HEK293 (cell line): Measurements from ENCODE around the gene EIF4E1B.

Experiments used
- CTCF ChIA-PET: fragments of 350-600 bp; formaldehyde crosslinking; extraction: SDS; loops from one replicate; lab custom pipeline; 2021; ENCODE audit warnings: antibody characterized with exemption; lab: Yijun Ruan, JAX
- POLR2A ChIA-PET: fragments of 300-600 bp; formaldehyde crosslinking; extraction: SDS; loops from one replicate; lab custom pipeline; 2020; ENCODE audit warnings: antibody characterized with exemption, inconsistent platforms; lab: Yijun Ruan, JAX
- H3K27ac ChIP-seq: fragments of 200-500 bp; sonication (Bioruptor generic); 2 replicates; pipeline ENCODE4 v1.5.1; 2014; ENCODE audit warnings: low read depth, low read length, control low read depth, inconsistent platforms; ENCODE audit errors: extremely low read depth
- H3K36me3 ChIP-seq, 2 experiments: fragments of 200-500 bp in 1 of 2; sonication (Bioruptor generic) in 1 of 2; 1 replicate in 1 of 2; 2 replicates in 1 of 2; pipeline ENCODE4 v1.5.1; 2014 to 2017; ENCODE audit warnings: inconsistent platforms in 2 of 2, low read length in 2 of 2; ENCODE audit not compliant: control insufficient read depth in 2 of 2, insufficient read depth in 1 of 2
- H3K4me1 ChIP-seq: fragments of 200-500 bp; sonication (Bioruptor generic); 2 replicates; pipeline ENCODE4 v1.5.1; 2014; ENCODE audit warnings: mild to moderate bottlenecking, low read length, inconsistent platforms; ENCODE audit not compliant: control insufficient read depth, insufficient read depth
- H3K4me3 ChIP-seq: 2 replicates; pipeline ENCODE4 v1.5.1; 2011; ENCODE audit warnings: low read depth, mild to moderate bottlenecking, control low read depth, low read length, moderate library complexity
- H3K9me3 ChIP-seq: fragments of 200-500 bp; sonication (Bioruptor generic); 2 replicates; pipeline ENCODE4 v1.5.1; 2014; ENCODE audit warnings: low read depth, low read length, inconsistent platforms; ENCODE audit not compliant: control insufficient read depth, insufficient read depth
- EGR2 ChIP-seq: fragments of 450-650 bp; formaldehyde crosslinking; IDR thresholded peaks from 2 replicates; pipeline ENCODE4 v1.5.1; 2016; ENCODE audit warnings: low read depth, missing biosample characterization, missing genetic modification characterization
- GLI2 ChIP-seq: fragments of 450-650 bp; formaldehyde crosslinking; IDR thresholded peaks from 2 replicates; pipeline ENCODE4; 2017; ENCODE audit warnings: missing biosample characterization, missing genetic modification characterization, low read depth, borderline replicate concordance
- HOXC10 ChIP-seq: sonication (generic); formaldehyde crosslinking; IDR thresholded peaks from 2 replicates; pipeline ENCODE4 v1.8.1; 2023; ENCODE audit warnings: mild to moderate bottlenecking, missing genetic modification reagents
- KLF1 ChIP-seq: fragments of 450-650 bp; formaldehyde crosslinking; IDR thresholded peaks from 2 replicates; pipeline ENCODE4 v1.5.1; 2016; ENCODE audit warnings: missing biosample characterization, missing genetic modification characterization
- KLF8 ChIP-seq: fragments of 450-650 bp; formaldehyde crosslinking; IDR thresholded peaks from 2 replicates; pipeline ENCODE4 v1.5.1; 2016; ENCODE audit warnings: missing biosample characterization, missing genetic modification characterization
- KLF9 ChIP-seq: fragments of 450-650 bp; formaldehyde crosslinking; IDR thresholded peaks from 2 replicates; pipeline ENCODE4 v1.5.1; 2016; ENCODE audit warnings: missing biosample characterization, missing genetic modification characterization, low read depth
- MYNN ChIP-seq: fragments of 450-650 bp; formaldehyde crosslinking; IDR thresholded peaks from 2 replicates; pipeline ENCODE4 v1.5.1; 2016; ENCODE audit warnings: missing biosample characterization, missing genetic modification characterization, borderline replicate concordance
- ZNF138 ChIP-seq: fragments of 450-650 bp; formaldehyde crosslinking; IDR thresholded peaks from 2 replicates; pipeline ENCODE4 v1.5.1; 2016; ENCODE audit warnings: missing biosample characterization, missing genetic modification characterization, borderline replicate concordance
- ZNF146 ChIP-seq: fragments of 450-650 bp; formaldehyde crosslinking; IDR thresholded peaks from 2 replicates; pipeline ENCODE4 v1.5.1; 2016; ENCODE audit warnings: missing biosample characterization, missing genetic modification characterization
- ZNF155 ChIP-seq: fragments of 450-650 bp; formaldehyde crosslinking; IDR thresholded peaks from 2 replicates; pipeline ENCODE4 v1.5.1; 2016; ENCODE audit warnings: missing biosample characterization, missing genetic modification characterization
- ZNF169 ChIP-seq: fragments of 450-650 bp; formaldehyde crosslinking; IDR thresholded peaks from 2 replicates; pipeline ENCODE4 v1.5.1; 2016; ENCODE audit warnings: missing biosample characterization, missing genetic modification characterization
- ZNF202 ChIP-seq: fragments of 450-650 bp; formaldehyde crosslinking; IDR thresholded peaks from 2 replicates; pipeline ENCODE4 v1.5.1; 2016; ENCODE audit warnings: missing biosample characterization, missing genetic modification characterization, borderline replicate concordance
- ZNF426 ChIP-seq: fragments of 450-650 bp; formaldehyde crosslinking; IDR thresholded peaks from 2 replicates; pipeline ENCODE4 v1.5.1; 2017; ENCODE audit warnings: missing biosample characterization, missing genetic modification characterization, mild to moderate bottlenecking, inconsistent platforms, moderate library complexity
- ZNF473 ChIP-seq: fragments of 450-650 bp; formaldehyde crosslinking; IDR thresholded peaks from 2 replicates; pipeline ENCODE4 v1.5.1; 2017; ENCODE audit warnings: missing biosample characterization, missing genetic modification characterization
- ZNF501 ChIP-seq: fragments of 450-650 bp; formaldehyde crosslinking; IDR thresholded peaks from 2 replicates; pipeline ENCODE4 v1.5.1; 2016; ENCODE audit warnings: missing biosample characterization, missing genetic modification characterization
- ZNF561 ChIP-seq: fragments of 450-650 bp; IDR thresholded peaks from 2 replicates; pipeline ENCODE4 v1.5.1; 2018; ENCODE audit warnings: missing biosample characterization, missing genetic modification characterization, borderline replicate concordance
- ZNF596 ChIP-seq: fragments of 450-650 bp; IDR thresholded peaks from 2 replicates; pipeline ENCODE4 v1.5.0; 2018; ENCODE audit warnings: missing biosample characterization, mild to moderate bottlenecking, missing genetic modification characterization, moderate library complexity
- ZNF623 ChIP-seq: fragments of 450-650 bp; formaldehyde crosslinking; IDR thresholded peaks from 2 replicates; pipeline ENCODE4 v1.5.1; 2016; ENCODE audit warnings: missing biosample characterization, missing genetic modification characterization
- ZNF626 ChIP-seq: fragments of 450-650 bp; sonication (Bioruptor Pico); formaldehyde crosslinking; IDR thresholded peaks from 2 replicates; pipeline ENCODE4 v1.5.1; 2018; ENCODE audit warnings: missing biosample characterization, missing genetic modification characterization, inconsistent platforms
- ZNF629 ChIP-seq: fragments of 450-650 bp; formaldehyde crosslinking; IDR thresholded peaks from 2 replicates; pipeline ENCODE4 v1.5.1; 2017; ENCODE audit warnings: missing biosample characterization, missing genetic modification characterization
- ZNF677 ChIP-seq: fragments of 450-650 bp; IDR thresholded peaks from 2 replicates; pipeline ENCODE4 v1.5.0; 2018; ENCODE audit warnings: missing biosample characterization, mild to moderate bottlenecking, missing genetic modification characterization, moderate library complexity
- ZNF747 ChIP-seq: fragments of 450-650 bp; formaldehyde crosslinking; IDR thresholded peaks from 2 replicates; pipeline ENCODE4 v1.5.1; 2016; ENCODE audit warnings: missing biosample characterization, missing genetic modification characterization
- ZNF792 ChIP-seq: fragments of 450-650 bp; formaldehyde crosslinking; IDR thresholded peaks from 2 replicates; pipeline ENCODE4 v1.5.1; 2016; ENCODE audit warnings: missing biosample characterization, missing genetic modification characterization
- TF ChIP-seq, protein P1 (sequence below): fragments of 450-650 bp; formaldehyde crosslinking; IDR thresholded peaks from 2 replicates; pipeline ENCODE4 v1.5.1; 2016; ENCODE audit warnings: missing biosample characterization, missing genetic modification characterization, low read depth
- TF ChIP-seq, protein P2 (sequence below): sonication (generic); formaldehyde crosslinking; IDR thresholded peaks from 2 replicates; pipeline ENCODE4 v1.8.1; 2022; ENCODE audit warnings: mild to moderate bottlenecking, moderate library complexity, missing genetic modification reagents
- TF ChIP-seq, protein P3 (sequence below): fragments of 450-650 bp; formaldehyde crosslinking; IDR thresholded peaks from 2 replicates; pipeline ENCODE4 v1.5.1; 2016; ENCODE audit warnings: missing biosample characterization, missing genetic modification characterization
- TF ChIP-seq, protein P4 (sequence below): fragments of 450-650 bp; formaldehyde crosslinking; IDR thresholded peaks from 2 replicates; pipeline ENCODE4 v1.5.1; 2017; ENCODE audit warnings: missing biosample characterization, missing genetic modification characterization
- TF ChIP-seq, protein P5 (sequence below): fragments of 450-650 bp; formaldehyde crosslinking; optimal IDR thresholded peaks from 2 replicates; pipeline ENCODE3; 2016; ENCODE audit warnings: missing biosample characterization, mild to moderate bottlenecking, missing genetic modification characterization
- TF ChIP-seq, protein P6 (sequence below): fragments of 450-650 bp; formaldehyde crosslinking; IDR thresholded peaks from 2 replicates; pipeline ENCODE4 v1.5.1; 2016; ENCODE audit warnings: missing biosample characterization, missing genetic modification characterization

Gene EIF4E1B

DNA sequence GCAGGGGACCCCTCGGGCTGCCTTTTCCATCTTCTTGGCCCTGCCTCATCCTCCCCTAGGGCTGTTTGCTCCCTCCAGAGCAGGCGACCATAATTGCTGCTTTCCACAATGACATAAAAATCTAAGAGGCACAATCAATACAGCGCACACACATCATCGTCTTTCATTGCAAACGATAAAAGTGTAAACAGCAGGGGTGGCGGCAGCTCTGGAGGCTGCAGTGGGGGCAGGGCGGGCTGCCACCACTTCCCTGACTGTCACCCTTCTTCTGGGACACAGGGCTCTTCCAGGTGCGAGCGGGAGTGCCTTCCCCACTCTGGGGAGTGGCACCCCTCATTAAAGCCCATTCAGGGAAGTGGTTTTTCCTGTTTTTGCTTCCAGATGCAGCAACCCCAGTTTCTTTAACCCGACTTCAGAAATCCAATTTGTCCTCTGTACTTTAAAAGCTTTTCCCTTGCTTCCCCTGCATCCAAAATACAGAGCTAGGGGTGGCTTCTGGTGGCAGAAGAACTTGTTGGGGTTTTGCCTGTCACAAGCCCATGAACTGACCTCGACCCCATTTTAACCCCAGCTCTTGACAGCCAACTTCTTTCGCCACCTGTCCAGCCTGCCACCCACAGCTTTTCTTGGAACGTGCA, 62.5 kb downstream of the EIF4E1B start:
- Histone ChIP-seq H3K36me3 (no peaks in the 10 kb centered on the region), H3K4me3 (no peak overlapping the region), H3K27ac (no peak overlapping the region), H3K4me1 (peaks cover 6% of the 10 kb centered on the region; the same call in 1 of the 2 replicates), H3K9me3 (no peaks in the 10 kb centered on the region)
- CTCF ChIA-PET: interaction anchor here (0.7 to 2.7 kb wide), 3 partner anchors 32 to 415 kb away, joined by 3 to 17 read pairs (median 5); no protein-coding TSS in a partner anchor
- POLR2A ChIA-PET: interaction anchor here (1.7 kb wide), 1 partner anchor 9 kb away, joined by 4 read pairs; no protein-coding TSS in a partner anchor
- TF ChIP-seq ZNF155 (tag by site-specific recombination) (no peak), ZNF626 (tag by site-specific recombination) (no peak), ZNF501 (tag by site-specific recombination) (no peak), EGR2 (tag by site-specific recombination) (peak; percentile 89; the same call in 1 of the 2 replicates), ZNF146 (tag by site-specific recombination) (0 out of 2 replicates have a peak, but pooled peaks have one; percentile 3), ZNF561 (tag by site-specific recombination) (peak; percentile 74), ZNF629 (tag by site-specific recombination) (peak; percentile 47), ZNF623 (tag by site-specific recombination) (no peak), GLI2 (tag by site-specific recombination) (peak; percentile 74; the same call in 1 of the 2 replicates), ZNF596 (tag by site-specific recombination) (no peak), ZNF747 (tag by site-specific recombination) (no peak), ZNF473 (tag by site-specific recombination) (no peak), ZNF792 (tag by site-specific recombination) (peak; percentile 95), ZNF138 (tag by site-specific recombination) (no peak), ZNF677 (tag by site-specific recombination) (no peak), KLF8 (tag by site-specific recombination) (no peak), ZNF426 (tag by site-specific recombination) (no peak), KLF1 (tag by site-specific recombination) (peak; percentile 60), ZNF202 (tag by site-specific recombination) (no peak), MYNN (tag by site-specific recombination) (0 out of 2 replicates have a peak, but pooled peaks have one; percentile 18), HOXC10 (CRISPR knock-in tag) (no peak), KLF9 (peak; percentile 22; the same call in 1 of the 2 replicates), ZNF169 (tag by site-specific recombination) (no peak)
- TF ChIP-seq, protein P1, sequence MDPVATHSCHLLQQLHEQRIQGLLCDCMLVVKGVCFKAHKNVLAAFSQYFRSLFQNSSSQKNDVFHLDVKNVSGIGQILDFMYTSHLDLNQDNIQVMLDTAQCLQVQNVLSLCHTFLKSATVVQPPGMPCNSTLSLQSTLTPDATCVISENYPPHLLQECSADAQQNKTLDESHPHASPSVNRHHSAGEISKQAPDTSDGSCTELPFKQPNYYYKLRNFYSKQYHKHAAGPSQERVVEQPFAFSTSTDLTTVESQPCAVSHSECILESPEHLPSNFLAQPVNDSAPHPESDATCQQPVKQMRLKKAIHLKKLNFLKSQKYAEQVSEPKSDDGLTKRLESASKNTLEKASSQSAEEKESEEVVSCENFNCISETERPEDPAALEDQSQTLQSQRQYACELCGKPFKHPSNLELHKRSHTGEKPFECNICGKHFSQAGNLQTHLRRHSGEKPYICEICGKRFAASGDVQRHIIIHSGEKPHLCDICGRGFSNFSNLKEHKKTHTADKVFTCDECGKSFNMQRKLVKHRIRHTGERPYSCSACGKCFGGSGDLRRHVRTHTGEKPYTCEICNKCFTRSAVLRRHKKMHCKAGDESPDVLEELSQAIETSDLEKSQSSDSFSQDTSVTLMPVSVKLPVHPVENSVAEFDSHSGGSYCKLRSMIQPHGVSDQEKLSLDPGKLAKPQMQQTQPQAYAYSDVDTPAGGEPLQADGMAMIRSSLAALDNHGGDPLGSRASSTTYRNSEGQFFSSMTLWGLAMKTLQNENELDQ: no peak
- TF ChIP-seq, protein P2, sequence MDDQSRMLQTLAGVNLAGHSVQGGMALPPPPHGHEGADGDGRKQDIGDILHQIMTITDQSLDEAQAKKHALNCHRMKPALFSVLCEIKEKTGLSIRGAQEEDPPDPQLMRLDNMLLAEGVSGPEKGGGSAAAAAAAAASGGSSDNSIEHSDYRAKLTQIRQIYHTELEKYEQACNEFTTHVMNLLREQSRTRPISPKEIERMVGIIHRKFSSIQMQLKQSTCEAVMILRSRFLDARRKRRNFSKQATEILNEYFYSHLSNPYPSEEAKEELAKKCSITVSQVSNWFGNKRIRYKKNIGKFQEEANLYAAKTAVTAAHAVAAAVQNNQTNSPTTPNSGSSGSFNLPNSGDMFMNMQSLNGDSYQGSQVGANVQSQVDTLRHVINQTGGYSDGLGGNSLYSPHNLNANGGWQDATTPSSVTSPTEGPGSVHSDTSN (CRISPR knock-in tag): no peak
- TF ChIP-seq, protein P3, sequence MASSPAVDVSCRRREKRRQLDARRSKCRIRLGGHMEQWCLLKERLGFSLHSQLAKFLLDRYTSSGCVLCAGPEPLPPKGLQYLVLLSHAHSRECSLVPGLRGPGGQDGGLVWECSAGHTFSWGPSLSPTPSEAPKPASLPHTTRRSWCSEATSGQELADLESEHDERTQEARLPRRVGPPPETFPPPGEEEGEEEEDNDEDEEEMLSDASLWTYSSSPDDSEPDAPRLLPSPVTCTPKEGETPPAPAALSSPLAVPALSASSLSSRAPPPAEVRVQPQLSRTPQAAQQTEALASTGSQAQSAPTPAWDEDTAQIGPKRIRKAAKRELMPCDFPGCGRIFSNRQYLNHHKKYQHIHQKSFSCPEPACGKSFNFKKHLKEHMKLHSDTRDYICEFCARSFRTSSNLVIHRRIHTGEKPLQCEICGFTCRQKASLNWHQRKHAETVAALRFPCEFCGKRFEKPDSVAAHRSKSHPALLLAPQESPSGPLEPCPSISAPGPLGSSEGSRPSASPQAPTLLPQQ: no peak
- TF ChIP-seq, protein P4, sequence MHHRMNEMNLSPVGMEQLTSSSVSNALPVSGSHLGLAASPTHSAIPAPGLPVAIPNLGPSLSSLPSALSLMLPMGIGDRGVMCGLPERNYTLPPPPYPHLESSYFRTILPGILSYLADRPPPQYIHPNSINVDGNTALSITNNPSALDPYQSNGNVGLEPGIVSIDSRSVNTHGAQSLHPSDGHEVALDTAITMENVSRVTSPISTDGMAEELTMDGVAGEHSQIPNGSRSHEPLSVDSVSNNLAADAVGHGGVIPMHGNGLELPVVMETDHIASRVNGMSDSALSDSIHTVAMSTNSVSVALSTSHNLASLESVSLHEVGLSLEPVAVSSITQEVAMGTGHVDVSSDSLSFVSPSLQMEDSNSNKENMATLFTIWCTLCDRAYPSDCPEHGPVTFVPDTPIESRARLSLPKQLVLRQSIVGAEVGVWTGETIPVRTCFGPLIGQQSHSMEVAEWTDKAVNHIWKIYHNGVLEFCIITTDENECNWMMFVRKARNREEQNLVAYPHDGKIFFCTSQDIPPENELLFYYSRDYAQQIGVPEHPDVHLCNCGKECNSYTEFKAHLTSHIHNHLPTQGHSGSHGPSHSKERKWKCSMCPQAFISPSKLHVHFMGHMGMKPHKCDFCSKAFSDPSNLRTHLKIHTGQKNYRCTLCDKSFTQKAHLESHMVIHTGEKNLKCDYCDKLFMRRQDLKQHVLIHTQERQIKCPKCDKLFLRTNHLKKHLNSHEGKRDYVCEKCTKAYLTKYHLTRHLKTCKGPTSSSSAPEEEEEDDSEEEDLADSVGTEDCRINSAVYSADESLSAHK (tag by site-specific recombination): peak; percentile 83
- TF ChIP-seq, protein P5, sequence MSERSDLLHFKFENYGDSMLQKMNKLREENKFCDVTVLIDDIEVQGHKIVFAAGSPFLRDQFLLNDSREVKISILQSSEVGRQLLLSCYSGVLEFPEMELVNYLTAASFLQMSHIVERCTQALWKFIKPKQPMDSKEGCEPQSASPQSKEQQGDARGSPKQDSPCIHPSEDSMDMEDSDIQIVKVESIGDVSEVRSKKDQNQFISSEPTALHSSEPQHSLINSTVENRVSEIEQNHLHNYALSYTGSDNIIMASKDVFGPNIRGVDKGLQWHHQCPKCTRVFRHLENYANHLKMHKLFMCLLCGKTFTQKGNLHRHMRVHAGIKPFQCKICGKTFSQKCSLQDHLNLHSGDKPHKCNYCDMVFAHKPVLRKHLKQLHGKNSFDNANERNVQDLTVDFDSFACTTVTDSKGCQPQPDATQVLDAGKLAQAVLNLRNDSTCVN (tag by site-specific recombination): no peak
- TF ChIP-seq, protein P6, sequence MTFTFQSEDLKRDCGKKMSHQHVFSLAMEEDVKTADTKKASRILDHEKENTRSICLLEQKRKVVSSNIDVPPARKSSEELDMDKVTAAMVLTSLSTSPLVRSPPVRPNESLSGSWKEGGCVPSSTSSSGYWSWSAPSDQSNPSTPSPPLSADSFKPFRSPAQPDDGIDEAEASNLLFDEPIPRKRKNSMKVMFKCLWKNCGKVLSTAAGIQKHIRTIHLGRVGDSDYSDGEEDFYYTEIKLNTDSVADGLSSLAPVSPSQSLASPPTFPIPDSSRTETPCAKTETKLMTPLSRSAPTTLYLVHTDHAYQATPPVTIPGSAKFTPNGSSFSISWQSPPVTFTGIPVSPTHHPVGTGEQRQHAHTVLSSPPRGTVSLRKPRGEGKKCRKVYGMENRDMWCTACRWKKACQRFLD (tag by site-specific recombination): no peak
